Kidney epithelial cell (primary cell): ENCODE measurements around the gene MICAL3. TPM values are rescaled to one million over a fixed set of nuclear protein-coding genes. Genes with fewer than 3 reads are reported as not detected.
A peak's percentile ranks its signal among the peaks of the same experiment; 100 is the strongest.

ENCODE experiments used
- DNase-seq: peaks from one replicate; pipeline ENCODE4 v3.0.0-alpha.2; 2010; ENCODE audit warnings: low read depth
- H3K27me3 ChIP-seq: 2 replicates; pipeline ENCODE4 v1.6.0; 2011; ENCODE audit warnings: low read length; ENCODE audit not compliant: control insufficient read depth, insufficient read depth
- H3K36me3 ChIP-seq: 2 replicates; pipeline ENCODE4 v1.5.1; 2011; ENCODE audit warnings: low read length; ENCODE audit not compliant: control insufficient read depth, insufficient read depth
- H3K4me3 ChIP-seq: 2 replicates; pipeline ENCODE4 v1.5.1; 2011; ENCODE audit warnings: low read depth, mild to moderate bottlenecking, control low read depth, low read length
- CTCF ChIP-seq: IDR thresholded peaks from 2 replicates; pipeline ENCODE4 v1.5.1; 2011; ENCODE audit warnings: mild to moderate bottlenecking, moderate library complexity, low read length, control low read depth, inconsistent platforms; ENCODE audit not compliant: insufficient read depth, poor library complexity, severe bottlenecking
- total RNA-seq: library from RNA; depleted of rRNA; stranded (reverse); fragments of >200 nt; gene quantifications from 2 replicates; pipeline ENCODE4 v1.2.3, GENCODE V29; 2015

The MICAL3 gene
- total RNA-seq, 1 donor from 2014 or later, result 38.9 TPM

GRCh38 chr22:17786435-17787161, 237.8 kb downstream of the MICAL3 start:
- Histone ChIP-seq H3K4me3 (no peak overlapping the region), H3K36me3 (peaks cover 1% of the 10 kb centered on the region), H3K27me3 (no peaks in the 10 kb centered on the region)
- no peak for TF ChIP-seq CTCF
- no peak for DNase-seq

GRCh38 chr22:17785185-17786184, 238.9 kb downstream of the MICAL3 start:
- DNase-seq, result no peak
- H3K36me3 ChIP-seq, result no peaks in the 10 kb centered on the region
- no peaks in the 10 kb centered on the region for H3K27me3 ChIP-seq
- H3K4me3 ChIP-seq, result no peak overlapping the region
- TF ChIP-seq CTCF, result peak; percentile 60

GRCh38 chr22:17784776-17785175, 239.6 kb downstream of the MICAL3 start:
- Histone ChIP-seq H3K4me3 (no peak overlapping the region), H3K27me3 (no peaks in the 10 kb centered on the region), H3K36me3 (no peaks in the 10 kb centered on the region)
- TF ChIP-seq CTCF, result no peak
- DNase-seq, result no peak

GRCh38 chr22:17783773-17784480, 240.4 kb downstream of the MICAL3 start:
- no peak for DNase-seq
- Histone ChIP-seq H3K4me3 (no peak overlapping the region), H3K36me3 (no peaks in the 10 kb centered on the region), H3K27me3 (no peaks in the 10 kb centered on the region)
- no peak for TF ChIP-seq CTCF

GRCh38 chr22:17783312-17783711, 241.0 kb downstream of the MICAL3 start:
- no peak overlapping the region for H3K4me3 ChIP-seq
- no peaks in the 10 kb centered on the region for H3K27me3 ChIP-seq
- TF ChIP-seq CTCF, result no peak
- H3K36me3 ChIP-seq, result no peaks in the 10 kb centered on the region
- no peak for DNase-seq
